HepG2 (cell line): ENCODE data around the gene ASPM. TPM values are rescaled to one million over a fixed set of nuclear protein-coding genes. Genes with fewer than 3 reads are reported as not detected.

Source experiments
- ATAC-seq: fragments of 200-7000 bp; cut with Tn5 transposase; 3 replicates; pipeline ENCODE4 v1.9.1; 2020; ENCODE audit warnings: mild to moderate bottlenecking, moderate library complexity
- BruUV-seq: library from RNA; stranded (reverse); fragments of 400-500 nt; replicated peaks from 2 replicates; lab custom pipeline; 2021; lab: Mats Ljungman, UMichigan
- CTCF ChIA-PET: fragments of 300-600 bp; formaldehyde crosslinking; extraction: SDS; loops from one replicate; lab custom pipeline; 2021; ENCODE audit warnings: low total read pairs, inconsistent platforms, low intra/inter-chr PET ratio; lab: Yijun Ruan, JAX
- POLR2A ChIA-PET: fragments of 350-600 bp; sonication (Branson Sonifier 250); formaldehyde crosslinking; loops from one replicate; lab custom pipeline; 2020; ENCODE audit warnings: antibody characterized with exemption, inconsistent platforms; lab: Yijun Ruan, JAX
- DNase-seq: peaks from one replicate; pipeline ENCODE4 v3.0.0-alpha.2; 2015; ENCODE audit warnings: low spot score
- FAIRE-seq: peaks from 3 replicates; lab custom pipeline; 2011; peaks lifted over from hg19 to GRCh38; lab: Jason Lieb, UNC
- H2AFZ ChIP-seq: one replicate; pipeline ENCODE4 v1.6.1; 2011; ENCODE audit warnings: low read length, inconsistent platforms
- H3K27ac ChIP-seq: fragments of 300-600 bp; 3 replicates; pipeline ENCODE4 v1.8.0; 2011; ENCODE audit warnings: mixed run types, mild to moderate bottlenecking, mixed read lengths, low read length, inconsistent platforms; ENCODE audit not compliant: insufficient read depth; ENCODE audit errors: extremely low read length
- H3K27me3 ChIP-seq, 2 experiments: fragments of 200-600 bp in 1 of 2; 2 replicates in 1 of 2; 3 replicates in 1 of 2; pipeline versions ENCODE4 v1.6.0 to v1.8.0; 2011; ENCODE audit warnings: low read length in 2 of 2, mild to moderate bottlenecking in 2 of 2, moderate library complexity in 2 of 2, inconsistent platforms in 1 of 2; ENCODE audit not compliant: insufficient read depth in 2 of 2, control insufficient read depth in 1 of 2
- H3K36me3 ChIP-seq, 2 experiments: fragments of 200-600 bp in 1 of 2; replicated peaks in 1 of 2; 2 replicates in 1 of 2; 3 replicates in 1 of 2; pipeline versions ENCODE4 v1.5.1 to v1.8.0; 2011; ENCODE audit warnings: low read length in 2 of 2, inconsistent platforms in 1 of 2; ENCODE audit not compliant: insufficient read depth in 2 of 2, control insufficient read depth in 1 of 2
- H3K4me1 ChIP-seq: 2 replicates; pipeline ENCODE4 v1.5.1; 2012; ENCODE audit warnings: low read length, inconsistent platforms; ENCODE audit not compliant: insufficient read depth
- H3K4me2 ChIP-seq: 2 replicates; pipeline ENCODE4 v1.6.0; 2011; ENCODE audit warnings: low read depth, low read length, inconsistent platforms
- H3K4me3 ChIP-seq, 3 experiments: fragments of 200-600 bp in 1 of 3; sonication (generic), shearing (Covaris generic) in 1 of 3; replicated peaks in 1 of 3; 2 replicates each; pipeline ENCODE4 v1.5.1; 2011 to 2016; ENCODE audit warnings: low read length in 3 of 3, inconsistent platforms in 2 of 3, low read depth in 2 of 3, mild to moderate bottlenecking in 2 of 3, control low read depth in 1 of 3, mixed read lengths in 1 of 3; ENCODE audit not compliant: insufficient read depth in 1 of 3
- H3K79me2 ChIP-seq: one replicate; pipeline ENCODE4 v1.6.1; 2011; ENCODE audit warnings: low read length, inconsistent platforms; ENCODE audit not compliant: insufficient read depth
- H3K9ac ChIP-seq: 2 replicates; pipeline ENCODE4 v1.6.0; 2011; ENCODE audit warnings: mild to moderate bottlenecking, low read depth, low read length, inconsistent platforms; ENCODE audit not compliant: insufficient read depth
- H3K9me3 ChIP-seq: 2 replicates; pipeline ENCODE4 v1.5.1; 2012; ENCODE audit warnings: mild to moderate bottlenecking, low read length
- H4K20me1 ChIP-seq: 2 replicates; pipeline ENCODE4 v1.6.0; 2011; ENCODE audit warnings: inconsistent platforms, mild to moderate bottlenecking, low read length, moderate library complexity; ENCODE audit not compliant: insufficient read depth
- CAMTA2 ChIP-seq: sonication (generic); formaldehyde crosslinking; IDR thresholded peaks from 2 replicates; pipeline ENCODE4 v1.4.0; 2020; ENCODE audit warnings: mild to moderate bottlenecking, missing genetic modification reagents, borderline replicate concordance
- CENPX ChIP-seq: sonication (generic); formaldehyde crosslinking; IDR thresholded peaks from 2 replicates; pipeline ENCODE4 v1.9.0; 2021; ENCODE audit warnings: mild to moderate bottlenecking, missing genetic modification reagents, moderate library complexity
- EHMT2 ChIP-seq: fragments of 200-600 bp; sonication (generic); IDR thresholded peaks from 2 replicates; pipeline ENCODE4 v1.7.0; 2017; ENCODE audit warnings: antibody characterized with exemption, low read depth, low read length, borderline replicate concordance
- HNF4A ChIP-seq: sonication (generic); formaldehyde crosslinking; IDR thresholded peaks from 2 replicates; pipeline ENCODE4 v1.4.0; 2020; ENCODE audit warnings: missing genetic modification reagents
- HOXA3 ChIP-seq: sonication (generic); formaldehyde crosslinking; IDR thresholded peaks from 2 replicates; pipeline ENCODE4 v1.5.0; 2020; ENCODE audit warnings: missing genetic modification reagents
- PCBP2 ChIP-seq: fragments of 200-400 bp; formaldehyde crosslinking; optimal IDR thresholded peaks from 2 replicates; pipeline ENCODE3; 2018; ENCODE audit warnings: low read length, low read depth; ENCODE audit not compliant: poor library complexity, severe bottlenecking
- ZBTB8A ChIP-seq: sonication (generic); formaldehyde crosslinking; IDR thresholded peaks from 2 replicates; pipeline ENCODE4 v1.4.0; 2020; ENCODE audit warnings: mild to moderate bottlenecking, low read depth, missing genetic modification reagents, borderline replicate concordance
- ZC3H4 ChIP-seq: sonication (generic); formaldehyde crosslinking; IDR thresholded peaks from 2 replicates; pipeline ENCODE4 v1.4.0; 2020; ENCODE audit warnings: missing genetic modification reagents, borderline replicate concordance
- ZFX ChIP-seq: sonication (generic); formaldehyde crosslinking; IDR thresholded peaks from 2 replicates; pipeline ENCODE4 v1.4.0; 2020; ENCODE audit warnings: mild to moderate bottlenecking, low read depth, missing genetic modification reagents, moderate library complexity
- ZNF136 ChIP-seq: sonication (generic); formaldehyde crosslinking; IDR thresholded peaks from 2 replicates; pipeline ENCODE4 v1.8.1; 2022; ENCODE audit warnings: low read depth, mild to moderate bottlenecking, moderate library complexity, missing genetic modification reagents
- ZNF577 ChIP-seq: sonication (generic); formaldehyde crosslinking; IDR thresholded peaks from 2 replicates; pipeline ENCODE4 v1.4.0; 2020; ENCODE audit warnings: mild to moderate bottlenecking, low read depth, missing genetic modification reagents, borderline replicate concordance
- ZNF703 ChIP-seq: sonication (generic); formaldehyde crosslinking; IDR thresholded peaks from 2 replicates; pipeline ENCODE4 v1.5.1; 2020; ENCODE audit warnings: missing genetic modification reagents, mild to moderate bottlenecking, moderate library complexity, borderline replicate concordance
- WGBS: methylation state at CpG from one replicate; pipeline ENCODE4 v1.1.6; 2017; ENCODE audit warnings: low lambda C conversion rate; 5-methylcytosine and 5-hydroxymethylcytosine counted together
- in situ Hi-C: cut with HindIII; loops from 2 replicates; pipeline ENCODE4 v1.10.0; 2017; ENCODE audit warnings: low pct_unique_long_range_greater_than_20kb; ENCODE audit not compliant: extremely low pct_ligation_motif_present
- intact Hi-C: fragments of 100-400 bp; cut with micrococcal nuclease; formaldehyde crosslinking; loops from one replicate; pipeline ENCODE4 v1.10.0; 2022; ENCODE audit not compliant: unreplicated experiment
- polyA plus RNA-seq, 8 experiments: library from polyadenylated mRNA; depleted of rRNA in 3 of 8; stranded (reverse) in 7 of 8; unstranded in 1 of 8; fragments of >200 nt; fragmentation: Illumina TruSeq in 4 of 8; extraction: Trizol in 4 of 8; gene quantifications; 2 replicates each; pipeline versions ENCODE4 v1.2.1 to v1.2.3, GENCODE V29; 2011 to 2016; ENCODE audit warnings: low read depth in 4 of 8, missing spikeins in 1 of 8, mixed read lengths in 1 of 8; ENCODE audit not compliant: insufficient read depth in 1 of 8
- total RNA-seq, 5 experiments: library from RNA; depleted of rRNA; stranded (reverse); fragments of >200 nt; fragmentation: Illumina TruSeq; extraction: Trizol; gene quantifications; 2 replicates each; pipeline ENCODE4 v1.2.3, GENCODE V29; 2016; ENCODE audit warnings: low read depth in 1 of 5
- TF ChIP-seq, protein P1 (sequence below): IDR thresholded peaks from 2 replicates; pipeline ENCODE4 v1.6.1; 2016; ENCODE audit warnings: missing biosample characterization, missing genetic modification reagents, low read depth
- TF ChIP-seq, protein P2 (sequence below): IDR thresholded peaks from 2 replicates; pipeline ENCODE4 v1.6.1; 2018; ENCODE audit warnings: missing genetic modification reagents
- TF ChIP-seq, protein P3 (sequence below): sonication (generic); formaldehyde crosslinking; IDR thresholded peaks from 2 replicates; pipeline ENCODE4 v1.9.0; 2021; ENCODE audit warnings: missing genetic modification reagents, borderline replicate concordance

ASPM gene
- total and polyA plus RNA-seq, 2 of the 13 experiments (the other 11 are each of a cell fraction or from before 2014, with no cell fraction given) = 7.7 to 29.1 TPM

DNA sequence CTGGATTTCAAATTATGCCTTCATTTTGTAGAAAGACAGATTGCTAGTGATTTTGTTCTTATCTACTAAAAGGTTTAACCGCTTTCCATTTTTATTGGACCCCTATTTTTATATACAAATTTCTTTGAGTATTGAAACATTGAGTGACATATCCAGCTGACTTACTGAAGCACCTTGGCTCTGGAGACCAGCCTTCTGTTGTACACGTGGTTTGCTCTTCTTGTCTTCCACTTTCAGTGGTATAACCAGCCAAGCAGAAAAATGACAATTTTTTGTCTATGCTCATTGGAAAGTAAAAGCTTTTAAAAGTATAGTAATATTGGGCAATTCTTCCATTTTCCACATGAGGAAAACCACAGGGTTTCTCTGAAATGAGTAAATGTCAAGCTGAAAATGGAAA is 83.8 kb downstream of the ASPM start:
- WGBS = 75% methylated on average over 2 of the region's 2 CpGs

More for the DNA sequence above, 83.8 kb downstream of the ASPM start:
- no peak for FAIRE-seq
- Histone ChIP-seq H3K4me2 (no peak overlapping the region), H3K4me1 (peaks cover 15% of the 10 kb centered on the region), H4K20me1 (no peaks in the 10 kb centered on the region), H2AFZ (no peak overlapping the region), H3K4me3 (no peak overlapping the region), H3K27ac (no peak overlapping the region), H3K79me2 (no peaks in the 10 kb centered on the region), H3K36me3 (no peaks in the 10 kb centered on the region), H3K9ac (no peak overlapping the region), H3K9me3 (no peaks in the 10 kb centered on the region), H3K27me3 (no peaks in the 10 kb centered on the region)
- in situ Hi-C loops (loop anchor here (25.0 kb wide), 1 partner anchor 325 kb away; no protein-coding TSS in a partner anchor), intact Hi-C loops (no loop called here)
- TF ChIP-seq, protein P1, sequence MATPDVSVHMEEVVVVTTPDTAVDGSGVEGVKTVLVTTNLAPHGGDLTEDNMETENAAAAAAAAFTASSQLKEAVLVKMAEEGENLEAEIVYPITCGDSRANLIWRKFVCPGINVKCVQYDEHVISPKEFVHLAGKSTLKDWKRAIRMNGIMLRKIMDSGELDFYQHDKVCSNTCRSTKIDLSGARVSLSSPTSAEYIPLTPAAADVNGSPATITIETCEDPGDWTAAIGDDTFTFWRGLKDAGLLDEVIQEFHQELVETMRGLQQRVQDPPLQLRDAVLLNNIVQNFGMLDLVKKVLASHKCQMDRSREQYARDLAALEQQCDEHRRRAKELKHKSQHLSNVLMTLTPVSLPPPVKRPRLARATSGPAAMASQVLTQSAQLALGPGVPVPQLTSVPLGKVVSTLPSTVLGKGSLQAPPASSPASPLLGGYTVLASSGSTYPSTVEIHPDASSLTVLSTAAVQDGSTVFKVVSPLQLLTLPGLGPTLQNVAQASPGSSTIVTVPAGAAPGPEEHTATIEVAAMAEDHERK (CRISPR knock-in tag) = no peak
- no peak for TF ChIP-seq ZNF703 (CRISPR knock-in tag)
- TF ChIP-seq HNF4A (CRISPR knock-in tag) = no peak
- TF ChIP-seq ZNF136 (CRISPR knock-in tag) = no peak
- TF ChIP-seq PCBP2 = no peak
- TF ChIP-seq ZBTB8A = no peak
- no peak for TF ChIP-seq ZNF577 (CRISPR knock-in tag)
- no peak for TF ChIP-seq ZC3H4
- TF ChIP-seq CAMTA2 (CRISPR knock-in tag) = no peak
- TF ChIP-seq, protein P2, sequence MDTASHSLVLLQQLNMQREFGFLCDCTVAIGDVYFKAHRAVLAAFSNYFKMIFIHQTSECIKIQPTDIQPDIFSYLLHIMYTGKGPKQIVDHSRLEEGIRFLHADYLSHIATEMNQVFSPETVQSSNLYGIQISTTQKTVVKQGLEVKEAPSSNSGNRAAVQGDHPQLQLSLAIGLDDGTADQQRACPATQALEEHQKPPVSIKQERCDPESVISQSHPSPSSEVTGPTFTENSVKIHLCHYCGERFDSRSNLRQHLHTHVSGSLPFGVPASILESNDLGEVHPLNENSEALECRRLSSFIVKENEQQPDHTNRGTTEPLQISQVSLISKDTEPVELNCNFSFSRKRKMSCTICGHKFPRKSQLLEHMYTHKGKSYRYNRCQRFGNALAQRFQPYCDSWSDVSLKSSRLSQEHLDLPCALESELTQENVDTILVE = no peak
- TF ChIP-seq ZFX (CRISPR knock-in tag) = no peak
- no peak for TF ChIP-seq EHMT2
- no peak for TF ChIP-seq HOXA3 (CRISPR knock-in tag)
- TF ChIP-seq, protein P3, sequence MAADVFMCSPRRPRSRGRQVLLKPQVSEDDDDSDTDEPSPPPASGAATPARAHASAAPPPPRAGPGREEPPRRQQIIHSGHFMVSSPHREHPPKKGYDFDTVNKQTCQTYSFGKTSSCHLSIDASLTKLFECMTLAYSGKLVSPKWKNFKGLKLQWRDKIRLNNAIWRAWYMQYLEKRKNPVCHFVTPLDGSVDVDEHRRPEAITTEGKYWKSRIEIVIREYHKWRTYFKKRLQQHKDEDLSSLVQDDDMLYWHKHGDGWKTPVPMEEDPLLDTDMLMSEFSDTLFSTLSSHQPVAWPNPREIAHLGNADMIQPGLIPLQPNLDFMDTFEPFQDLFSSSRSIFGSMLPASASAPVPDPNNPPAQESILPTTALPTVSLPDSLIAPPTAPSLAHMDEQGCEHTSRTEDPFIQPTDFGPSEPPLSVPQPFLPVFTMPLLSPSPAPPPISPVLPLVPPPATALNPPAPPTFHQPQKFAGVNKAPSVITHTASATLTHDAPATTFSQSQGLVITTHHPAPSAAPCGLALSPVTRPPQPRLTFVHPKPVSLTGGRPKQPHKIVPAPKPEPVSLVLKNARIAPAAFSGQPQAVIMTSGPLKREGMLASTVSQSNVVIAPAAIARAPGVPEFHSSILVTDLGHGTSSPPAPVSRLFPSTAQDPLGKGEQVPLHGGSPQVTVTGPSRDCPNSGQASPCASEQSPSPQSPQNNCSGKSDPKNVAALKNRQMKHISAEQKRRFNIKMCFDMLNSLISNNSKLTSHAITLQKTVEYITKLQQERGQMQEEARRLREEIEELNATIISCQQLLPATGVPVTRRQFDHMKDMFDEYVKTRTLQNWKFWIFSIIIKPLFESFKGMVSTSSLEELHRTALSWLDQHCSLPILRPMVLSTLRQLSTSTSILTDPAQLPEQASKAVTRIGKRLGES (CRISPR knock-in tag) = no peak
- no peak for TF ChIP-seq CENPX (CRISPR knock-in tag)
- ChIA-PET CTCF (no interaction called here), POLR2A (no interaction called here)
- no peak for DNase-seq
- BruUV-seq = no TSS peak
- no peak for ATAC-seq
